Forelimb muscle (tissue), 1 donor: ENCODE results near the gene NTN4. TPM values are rescaled to one million over a fixed set of nuclear protein-coding genes. Genes with fewer than 3 reads are reported as not detected.
"Not testable (repeated sequence)": the region's sequence is repeated elsewhere in the genome, so short reads cannot be mapped to it uniquely, and the experiment has no call there.

Experiments
- DNase-seq: peaks from one replicate; pipeline ENCODE4 v3.0.0-alpha.2; 2013; ENCODE audit warnings: low read depth
- polyA plus RNA-seq: library from polyadenylated mRNA; unstranded; fragments of 120-200 nt; gene quantifications from one replicate; pipeline ENCODE4 v1.2.1, GENCODE V29; 2013; ENCODE audit not compliant: insufficient read length

Gene NTN4
- 43.1 TPM for polyA plus RNA-seq

- no peak for DNase-seq
Measured at GRCh38 chr12:95790033-95790916, at the start of gene NTN4. TSS of gene NTN4 (minus strand) at chr12:95790764. CDS start at chr12:95790309, 455 bp downstream.

GRCh38 chr12:95838125-95838524 is 47.6 kb upstream of the NTN4 start:
- no peak for DNase-seq

GRCh38 chr12:95837240-95838038 is 46.9 kb upstream of the NTN4 start:
- no peak for DNase-seq

GRCh38 chr12:95836630-95837239 is 46.2 kb upstream of the NTN4 start:
- DNase-seq = no peak

GRCh38 chr12:95836185-95836609 is 45.6 kb upstream of the NTN4 start:
- no peak for DNase-seq

GRCh38 chr12:95834572-95834971 is 44.0 kb upstream of the NTN4 start:
- DNase-seq = no peak

- no peak for DNase-seq
Measured at GRCh38 chr12:95830335-95831089, 39.9 kb upstream of the NTN4 start.

GRCh38 chr12:95829395-95829794 is 38.8 kb upstream of the NTN4 start:
- no peak for DNase-seq

GRCh38 chr12:95820096-95820703 is 29.6 kb upstream of the NTN4 start:
- no peak for DNase-seq

GRCh38 chr12:95815632-95816212 is 25.2 kb upstream of the NTN4 start:
- no peak for DNase-seq

GRCh38 chr12:95812155-95812554 is 21.6 kb upstream of the NTN4 start:
- DNase-seq = not testable (repeated sequence)

GRCh38 chr12:95810411-95810810 is 19.8 kb upstream of the NTN4 start:
- no peak for DNase-seq

GRCh38 chr12:95809000-95809680 is 18.6 kb upstream of the NTN4 start:
- DNase-seq = no peak

- DNase-seq = no peak
Measured at GRCh38 chr12:95808146-95808545, 17.6 kb upstream of the NTN4 start.

GRCh38 chr12:95805864-95806671 is 15.5 kb upstream of the NTN4 start:
- DNase-seq = no peak

GRCh38 chr12:95804291-95804690 is 13.7 kb upstream of the NTN4 start:
- no peak for DNase-seq

- DNase-seq = no peak
Measured at GRCh38 chr12:95803817-95804216, 13.3 kb upstream of the NTN4 start.

- no peak for DNase-seq
Measured at GRCh38 chr12:95802482-95803270, 12.1 kb upstream of the NTN4 start.

GRCh38 chr12:95796982-95797289 is 6.4 kb upstream of the NTN4 start:
- DNase-seq = no peak
